T-helper 2 cell treated with Interferon-gamma antibody and Interleukin-4, amounts not matched to agents 100 ng/mL and 5 ng/mL, for 36 hours (primary cell): ENCODE measurements around the gene IQCF5. TPM values are rescaled to one million over a fixed set of nuclear protein-coding genes. Genes with fewer than 3 reads are reported as not detected.
"Not testable (repeated sequence)": the region's sequence is repeated elsewhere in the genome, so short reads cannot be mapped to it uniquely, and the experiment has no call there.

ENCODE experiments used
- intact Hi-C: fragments of 100-400 bp; cut with micrococcal nuclease; formaldehyde crosslinking; loops from one replicate; pipeline ENCODE4 v1.15.1; 2023
- total RNA-seq: library from RNA; stranded (reverse); gene quantifications from 2 replicates; pipeline ENCODE4 v1.2.3, GENCODE V29; 2022

Gene IQCF5
- total RNA-seq: not detected in 2 replicates

DNA sequence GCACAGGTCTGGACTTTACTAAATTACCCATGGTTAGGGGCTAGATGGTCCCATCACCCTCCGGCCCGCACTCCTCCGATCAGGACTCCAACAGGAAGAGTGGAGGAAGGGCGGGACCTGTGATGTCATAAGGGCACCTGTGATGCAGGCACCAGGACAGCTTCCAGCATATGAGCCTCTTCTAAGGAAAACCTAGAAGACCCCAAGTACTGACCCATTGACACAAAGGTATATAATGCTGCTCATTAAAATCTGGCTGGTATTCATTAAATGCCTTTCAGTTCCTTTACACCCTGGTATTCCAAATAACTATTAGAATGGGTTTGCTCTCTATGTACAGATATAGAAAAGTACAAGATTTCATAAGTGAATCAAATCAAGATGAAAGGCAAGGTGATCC is at the start of gene IQCF5:
TSS of gene IQCF5 (minus strand) at position 101 of the 400 bp plus-strand sequence. CDS start at position 31, 70 bp downstream.
- intact Hi-C loops: no loop called here

DNA sequence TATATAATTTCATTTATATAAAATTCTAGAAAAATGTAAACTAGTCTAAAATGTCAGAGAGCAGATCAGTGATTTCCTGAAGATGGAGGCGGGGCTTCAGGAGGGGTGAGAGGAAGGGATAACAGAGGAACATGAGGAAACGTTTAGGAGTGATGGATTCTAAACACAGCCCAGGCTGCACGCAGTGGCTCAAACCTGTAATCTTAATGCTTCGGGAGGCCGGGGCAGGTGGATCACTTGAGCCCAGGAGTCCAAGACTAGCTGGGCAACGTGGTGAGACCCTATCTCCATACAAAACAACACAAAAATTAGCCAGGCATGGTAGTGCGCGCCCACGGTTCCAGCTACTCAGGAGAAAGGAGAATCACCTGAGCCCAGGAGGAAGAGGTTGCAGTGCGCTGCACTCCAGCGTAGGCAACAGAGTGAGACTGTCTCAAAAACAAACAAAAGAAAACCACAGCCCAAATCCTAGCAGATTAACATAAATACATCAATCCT is 45.7 kb upstream of the IQCF5 start:
- intact Hi-C loops: no loop called here

DNA sequence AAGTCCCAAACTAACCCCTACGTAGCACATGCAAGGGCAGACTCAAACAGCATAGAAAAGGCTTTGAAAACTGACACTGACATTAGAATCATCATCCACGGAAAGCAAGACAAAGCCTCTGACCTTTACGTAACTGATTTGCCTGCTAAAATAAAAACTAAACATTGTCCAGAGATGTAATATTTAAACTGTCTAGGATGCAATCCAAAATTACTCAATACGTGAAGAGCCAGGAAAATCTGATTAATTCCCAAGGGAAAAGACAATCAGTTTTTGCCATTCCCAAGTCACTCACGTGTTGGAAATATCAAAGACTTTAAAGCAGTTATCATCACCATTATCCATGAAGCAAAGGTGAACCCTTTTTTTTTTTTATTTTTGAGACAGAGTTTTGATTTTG is 41.0 kb upstream of the IQCF5 start:
- intact Hi-C loops: no loop called here

DNA sequence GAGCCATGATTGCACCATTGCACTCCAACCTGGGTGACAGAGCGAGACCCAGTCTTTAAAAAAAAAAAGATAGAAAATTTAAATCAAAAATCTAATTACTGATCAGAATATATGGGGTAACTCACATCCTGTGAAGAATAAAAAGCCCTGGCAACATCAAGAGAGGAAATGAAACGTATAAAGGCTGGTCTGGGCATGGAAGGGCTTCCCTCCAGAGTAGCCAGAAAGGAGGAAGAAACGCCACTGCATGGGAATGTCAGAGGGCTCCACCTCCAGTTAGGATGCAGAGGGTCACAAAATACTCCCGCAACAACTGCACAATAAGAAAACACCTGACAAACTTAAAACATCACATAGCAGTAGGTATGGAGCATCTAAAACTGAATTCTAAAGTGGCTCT is 32.6 kb upstream of the IQCF5 start:
- intact Hi-C loops: no loop called here

DNA sequence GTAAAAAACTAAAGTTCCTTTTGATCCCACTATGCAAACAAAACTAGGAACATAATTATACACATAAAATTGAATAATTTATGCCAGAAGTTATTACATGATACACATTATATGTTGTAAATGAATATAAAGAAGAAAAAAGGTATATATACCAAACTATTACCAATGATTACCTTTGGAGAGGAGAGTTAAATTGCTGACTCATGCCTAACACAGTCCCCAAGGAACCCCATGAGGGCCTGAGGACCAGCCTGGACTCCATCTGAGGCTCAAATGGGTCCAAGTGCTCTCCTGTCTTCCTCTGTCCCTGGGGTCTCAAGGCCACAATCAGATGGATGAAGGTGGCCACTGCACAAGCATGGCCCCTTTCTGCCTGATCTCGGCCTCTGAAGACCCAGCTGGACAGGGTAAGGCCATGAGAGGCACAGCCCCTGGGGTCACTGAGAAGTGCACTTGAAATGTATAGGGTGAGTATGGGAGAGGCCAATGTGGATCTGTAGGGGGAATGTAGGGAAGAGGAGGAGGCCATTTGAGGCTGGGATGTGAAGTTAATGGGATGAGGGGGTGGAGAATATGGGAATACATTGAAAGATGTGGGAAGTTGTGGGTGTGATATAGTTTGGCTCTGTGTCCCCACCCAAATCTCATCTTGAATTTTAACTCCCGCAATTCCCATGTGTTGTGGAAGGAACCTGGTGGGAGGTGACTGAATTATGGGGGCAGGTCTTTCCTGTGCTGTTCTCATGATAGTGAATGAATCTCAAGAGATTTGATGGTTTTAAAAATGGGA is 28.8 kb upstream of the IQCF5 start:
- intact Hi-C loops: no loop called here

DNA sequence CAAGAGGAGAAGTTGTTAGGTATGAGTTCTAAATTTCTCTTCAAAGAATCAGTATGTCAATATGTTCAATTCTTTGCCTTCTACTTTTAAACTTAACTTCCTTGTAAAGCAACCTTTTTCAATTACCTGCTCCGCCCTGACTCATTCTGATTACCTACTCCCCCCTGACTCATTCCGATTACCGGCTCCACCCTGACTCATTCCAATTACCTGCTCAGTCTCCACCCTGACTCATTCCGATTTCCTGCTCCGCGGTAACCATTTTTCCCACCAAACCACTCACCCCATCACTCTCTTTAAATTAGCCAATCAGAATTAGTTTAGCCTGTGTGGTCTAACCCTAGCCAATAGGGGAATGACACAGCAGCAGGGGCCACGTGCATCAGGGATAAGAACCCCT is 27.0 kb upstream of the IQCF5 start:
- intact Hi-C loops: not testable (repeated sequence)

DNA sequence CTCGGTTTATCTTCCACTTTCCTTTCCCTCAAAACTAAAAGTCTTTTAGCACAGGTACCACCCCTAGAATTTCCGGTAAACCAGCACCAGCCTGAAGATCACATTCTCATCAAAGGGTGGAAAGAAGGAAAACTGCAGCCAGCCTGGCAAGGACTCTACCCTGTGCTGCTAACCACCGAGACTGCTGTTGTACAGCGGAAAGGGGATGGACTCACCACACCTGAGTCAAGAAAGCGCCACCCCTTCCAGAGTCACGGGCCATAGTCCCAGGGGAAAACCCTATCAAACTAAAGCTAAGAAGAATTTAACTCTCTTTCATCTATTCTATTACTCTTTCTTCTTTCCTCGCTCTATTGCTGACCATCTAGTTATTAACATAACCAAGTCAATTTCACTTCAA is 24.6 kb upstream of the IQCF5 start:
- intact Hi-C loops: not testable (repeated sequence)

DNA sequence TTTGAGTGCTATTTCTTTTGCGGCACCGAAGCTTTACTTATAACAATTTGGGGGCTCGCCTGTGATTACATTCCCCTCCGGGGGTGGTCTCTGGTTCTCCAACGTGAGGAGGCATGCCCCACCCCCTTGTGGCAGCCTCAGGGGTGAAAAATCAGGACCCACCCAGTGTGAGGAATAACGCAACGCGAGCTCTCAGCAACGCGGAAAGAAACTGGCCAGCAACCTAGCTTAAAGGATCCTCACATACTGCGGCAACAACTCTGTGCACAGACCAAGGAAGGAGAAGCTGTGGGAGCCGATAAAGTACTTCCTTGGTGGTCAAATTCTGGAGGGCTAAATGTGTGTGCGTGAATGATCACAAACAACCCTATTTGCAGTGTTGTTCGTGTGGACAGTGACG is 22.0 kb upstream of the IQCF5 start:
- intact Hi-C loops: no loop called here

DNA sequence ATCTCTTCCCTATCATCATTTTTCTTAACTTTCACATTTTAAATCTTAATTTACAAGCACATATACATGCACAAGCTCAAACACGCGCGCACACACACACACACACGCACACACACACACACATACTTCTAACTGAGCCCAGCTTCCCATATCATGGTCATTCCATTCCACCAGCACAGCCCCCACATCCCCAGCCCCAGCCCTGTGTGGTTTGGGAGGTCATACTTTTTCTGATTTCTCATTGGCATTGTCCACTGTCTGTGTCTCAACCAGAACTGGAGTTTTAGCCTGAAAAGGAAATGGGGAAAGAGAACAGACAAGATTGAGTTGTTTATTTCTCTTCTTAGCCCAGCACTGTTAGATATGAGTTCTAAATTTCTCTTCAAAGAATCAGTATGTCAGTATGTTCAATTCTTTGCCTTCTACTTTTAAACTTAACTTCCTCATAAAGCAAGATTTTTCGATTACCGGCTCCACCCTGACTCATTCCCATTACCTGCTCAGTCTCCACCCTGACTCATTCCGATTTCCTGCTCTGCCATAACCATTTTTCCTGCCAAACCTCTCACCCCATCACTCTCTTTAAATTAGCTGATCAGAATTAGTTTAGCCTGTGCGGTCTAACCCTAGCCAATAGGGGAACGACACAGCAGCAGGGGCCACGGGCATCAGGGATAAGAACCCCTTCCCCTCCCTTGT is 21.4 kb upstream of the IQCF5 start:
- intact Hi-C loops: no loop called here

DNA sequence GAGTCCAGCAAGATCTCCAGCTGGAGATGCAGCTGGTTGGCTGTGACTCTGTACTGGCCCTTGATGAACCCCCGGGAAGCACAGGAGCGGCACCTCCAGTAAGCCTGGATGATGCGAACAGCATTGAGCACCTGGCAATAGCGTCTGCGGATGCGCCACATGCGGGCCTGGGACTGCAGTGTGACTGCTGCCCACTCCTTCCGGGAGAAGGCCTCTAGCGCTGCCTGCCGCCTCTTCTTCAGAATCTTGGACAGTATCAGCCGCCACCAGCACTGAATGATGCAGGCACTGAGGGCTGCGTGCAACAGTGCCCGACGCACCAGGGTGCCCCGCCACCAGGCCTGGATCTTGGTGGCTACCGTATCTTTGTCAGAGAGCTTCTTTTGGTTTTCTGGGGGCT is 19.5 kb upstream of the IQCF5 start:
- intact Hi-C loops: no loop called here

DNA sequence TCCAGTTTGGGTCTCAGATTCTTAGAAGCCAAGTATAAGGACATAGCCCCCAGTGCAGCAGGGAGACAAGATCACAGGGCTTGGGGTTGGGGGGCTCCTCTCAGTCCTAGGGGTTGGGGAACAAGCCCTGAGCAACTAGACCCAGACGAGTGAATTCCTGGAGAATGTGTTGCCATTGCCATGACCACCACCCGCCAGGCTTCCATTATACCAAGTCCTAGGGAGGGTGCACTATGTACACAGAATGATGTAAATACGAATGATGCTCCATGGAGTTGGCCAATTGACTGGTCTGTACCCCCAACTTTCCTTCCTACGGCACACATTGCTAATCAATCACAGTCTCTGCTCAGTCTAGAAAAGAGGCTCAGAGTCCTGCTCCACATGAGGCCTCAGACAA is 19.0 kb upstream of the IQCF5 start:
- intact Hi-C loops: no loop called here

DNA sequence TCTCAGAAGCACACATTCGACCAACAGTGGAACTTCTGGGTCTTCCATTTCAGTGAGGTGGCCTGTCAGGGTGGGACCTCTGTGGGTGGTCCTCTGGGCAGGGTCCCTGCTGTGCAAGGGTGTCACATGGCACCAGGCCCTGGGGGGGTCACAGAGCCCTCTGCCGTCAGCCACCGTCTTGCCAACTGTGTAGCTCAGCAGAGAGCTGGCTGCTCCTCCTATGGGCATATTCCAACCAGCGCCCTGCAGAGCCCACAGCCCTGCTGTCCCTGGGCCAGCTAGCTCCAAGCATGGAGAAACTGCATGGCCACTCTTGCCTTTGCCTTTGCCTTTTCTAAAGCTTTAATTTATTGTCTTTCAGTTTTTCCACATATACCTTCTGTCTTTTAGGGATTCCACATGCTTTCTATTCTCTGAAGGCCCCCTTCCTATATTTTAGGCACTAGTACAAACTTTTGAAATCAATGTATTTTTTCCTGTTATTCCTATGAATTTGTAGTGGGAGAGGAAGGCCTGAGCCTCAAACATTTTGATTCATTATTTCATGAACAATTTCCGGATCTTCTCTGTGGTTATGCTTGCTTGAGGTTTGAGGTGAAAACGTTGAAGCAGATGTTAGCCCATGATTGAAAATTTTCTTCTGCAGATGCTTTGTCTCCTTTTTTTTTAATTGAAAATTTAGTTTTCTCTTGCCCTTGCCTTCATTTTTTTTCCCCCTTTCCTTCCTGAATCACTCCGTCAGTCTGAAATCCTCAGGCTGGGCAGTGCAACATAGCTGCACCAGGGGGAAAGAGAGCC is 16.0 kb upstream of the IQCF5 start:
- intact Hi-C loops: no loop called here

DNA sequence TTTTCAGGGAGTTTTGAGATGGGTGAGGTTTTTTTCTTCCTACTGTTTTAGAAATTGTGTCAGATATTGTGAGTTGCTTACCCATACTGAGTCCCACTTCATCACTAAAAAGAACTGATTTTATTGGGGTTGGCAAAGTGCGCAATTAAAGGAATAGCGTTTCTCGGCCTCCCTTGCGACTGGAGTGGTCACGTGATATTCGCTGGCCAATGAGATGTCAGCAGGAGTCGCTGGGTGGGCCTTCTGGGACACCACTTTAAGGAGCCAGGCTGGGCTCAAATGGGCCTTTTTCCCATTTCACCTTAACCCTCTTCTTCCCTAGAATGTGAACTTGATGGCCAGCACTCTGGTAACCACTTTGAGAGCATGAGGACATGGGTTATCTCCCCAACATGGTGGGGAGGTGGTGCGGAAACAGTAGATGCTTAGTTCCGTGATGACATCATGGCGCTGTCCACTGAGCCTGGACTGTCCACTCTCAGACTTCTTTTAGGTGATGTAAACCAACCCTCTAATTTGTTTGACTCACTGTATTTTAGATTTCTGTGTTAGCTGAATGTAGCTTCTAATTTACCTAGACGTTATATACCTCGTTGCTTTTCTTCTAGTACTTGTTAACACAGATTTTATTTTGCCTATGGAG is 13.2 kb upstream of the IQCF5 start:
- intact Hi-C loops: no loop called here

DNA sequence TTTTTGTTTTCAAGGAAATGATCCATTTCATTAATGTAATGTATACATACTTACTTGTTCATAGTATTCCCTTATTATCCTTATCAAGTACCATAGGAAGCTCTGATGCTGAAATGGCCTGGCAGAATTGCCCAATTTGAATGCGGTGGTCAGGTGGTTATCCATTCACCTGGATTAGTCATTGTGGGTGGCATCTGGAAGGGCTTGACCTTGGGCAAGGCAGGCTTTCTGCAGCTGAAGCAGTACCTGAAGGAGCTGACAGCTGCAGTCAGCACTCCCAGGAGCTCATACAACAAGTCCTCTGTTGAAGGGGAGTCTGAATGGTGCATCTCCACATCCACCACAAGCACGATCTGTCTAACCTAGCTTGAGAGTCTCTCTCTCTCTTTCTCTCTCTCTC is 12.2 kb upstream of the IQCF5 start:
- intact Hi-C loops: no loop called here

DNA sequence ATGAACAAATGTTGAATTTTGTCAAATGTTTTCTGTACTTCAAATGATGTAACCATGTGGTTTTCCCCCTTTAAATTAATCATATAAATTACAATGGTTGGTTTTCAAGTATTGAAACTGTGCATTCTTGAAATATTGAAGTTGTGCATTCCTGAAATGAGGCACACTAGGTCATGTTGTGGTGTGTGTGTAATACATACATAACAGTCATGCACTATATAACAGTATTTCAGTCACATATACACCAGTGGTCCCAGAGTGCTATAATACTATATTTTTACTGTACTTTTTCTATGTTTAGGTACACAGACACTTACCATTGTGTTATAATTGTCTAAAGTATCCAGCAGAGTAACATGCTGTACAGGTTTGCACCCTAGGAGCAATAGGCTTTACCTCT is 11.0 kb upstream of the IQCF5 start:
- intact Hi-C loops: no loop called here

DNA sequence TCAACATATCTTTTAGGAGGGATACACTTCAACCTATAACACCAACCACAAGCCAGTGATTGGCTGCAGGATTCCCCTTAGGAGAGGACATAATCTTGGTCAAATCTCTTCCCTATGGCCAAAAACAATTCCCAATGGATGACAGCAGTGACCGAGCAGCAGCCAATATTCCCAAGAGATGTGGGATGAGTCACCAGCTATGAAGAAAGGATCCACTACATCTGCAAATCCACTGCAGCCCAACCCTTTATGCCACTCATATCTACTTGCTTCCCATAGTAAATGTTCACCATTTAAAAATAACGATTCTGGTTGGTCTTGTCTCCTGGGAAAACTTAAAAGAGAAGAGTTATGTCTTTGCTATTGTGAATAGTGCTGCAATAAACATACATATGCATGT is 4.5 kb upstream of the IQCF5 start:
- intact Hi-C loops: no loop called here

DNA sequence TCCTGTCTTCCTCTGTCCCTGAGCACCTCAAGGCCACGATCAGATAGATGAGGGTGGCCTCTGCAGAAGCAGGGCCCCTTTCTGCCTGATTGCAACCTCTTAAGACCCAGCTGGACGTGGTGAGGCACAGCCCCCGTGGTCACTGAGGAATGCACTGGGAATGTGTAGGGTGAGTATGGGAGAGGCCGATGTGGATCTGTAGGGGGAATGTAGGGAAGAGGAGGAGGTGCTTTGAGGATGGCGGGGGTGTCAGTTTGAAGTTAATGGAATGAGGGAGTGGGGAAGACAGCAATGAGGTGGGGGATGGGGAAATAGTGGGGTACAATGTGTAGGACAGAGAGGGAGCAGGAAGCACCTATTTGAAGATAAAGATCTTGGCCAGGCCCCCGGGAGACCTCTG is 785 bp upstream of the IQCF5 start:
- intact Hi-C loops: no loop called here

DNA sequence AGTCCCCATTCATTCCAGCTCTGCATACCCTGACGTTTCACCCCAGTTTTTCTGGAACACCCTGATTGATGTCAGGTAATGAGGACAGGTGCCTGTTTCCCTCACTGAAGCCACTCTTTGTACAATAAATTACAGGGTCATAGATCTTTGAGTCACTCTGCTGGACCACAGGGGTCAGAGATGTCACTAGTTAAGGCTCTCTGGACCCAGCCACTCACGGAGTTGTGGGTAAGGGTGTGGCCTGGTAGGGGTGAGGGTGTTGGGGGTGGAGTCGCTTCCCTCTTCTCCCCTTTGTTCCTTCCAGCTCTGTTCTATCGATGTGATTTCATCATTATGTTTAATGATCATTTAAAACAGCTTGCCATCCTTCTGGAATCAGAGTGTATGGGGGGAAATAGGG is 512 bp downstream of the IQCF5 start:
- intact Hi-C loops: no loop called here

DNA sequence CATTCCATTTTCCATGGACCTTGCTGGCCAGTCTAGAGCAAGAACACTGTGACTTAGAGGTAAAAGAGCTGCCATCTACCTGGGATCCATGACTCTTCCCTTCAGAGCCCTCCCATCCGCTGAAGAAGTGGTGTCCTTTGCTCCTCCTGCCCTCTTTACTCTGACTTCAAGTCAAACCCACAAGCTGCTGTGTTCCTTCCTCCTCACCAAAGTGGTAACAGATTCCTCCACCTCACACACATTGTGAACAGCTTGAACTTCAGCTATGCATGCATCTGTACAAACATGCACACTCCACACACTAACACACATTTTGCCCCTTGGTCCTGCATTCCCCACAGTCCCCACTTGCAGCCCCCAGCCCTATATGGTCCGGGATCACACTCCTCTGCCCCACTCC is 990 bp downstream of the IQCF5 start:
- intact Hi-C loops: no loop called here

DNA sequence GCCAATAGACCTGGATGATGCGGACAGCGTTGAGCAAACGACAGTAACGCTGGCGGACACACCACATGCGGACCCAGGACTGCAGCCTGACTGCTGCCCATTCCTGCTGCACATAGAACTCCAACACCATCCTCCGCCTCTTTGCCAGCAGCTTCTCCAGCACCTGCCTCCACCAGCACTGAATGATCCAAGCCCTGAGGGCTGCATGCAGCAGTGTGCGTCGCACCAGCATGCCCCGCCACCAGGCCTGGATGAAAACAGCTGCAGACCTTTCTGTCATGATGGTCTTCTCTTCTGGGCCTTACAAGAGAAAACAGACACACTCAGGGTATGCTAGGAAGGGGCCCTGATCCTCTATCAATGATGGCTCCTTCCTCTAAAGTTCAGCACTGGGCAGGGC is 1.5 kb downstream of the IQCF5 start:
- intact Hi-C loops: no loop called here

DNA sequence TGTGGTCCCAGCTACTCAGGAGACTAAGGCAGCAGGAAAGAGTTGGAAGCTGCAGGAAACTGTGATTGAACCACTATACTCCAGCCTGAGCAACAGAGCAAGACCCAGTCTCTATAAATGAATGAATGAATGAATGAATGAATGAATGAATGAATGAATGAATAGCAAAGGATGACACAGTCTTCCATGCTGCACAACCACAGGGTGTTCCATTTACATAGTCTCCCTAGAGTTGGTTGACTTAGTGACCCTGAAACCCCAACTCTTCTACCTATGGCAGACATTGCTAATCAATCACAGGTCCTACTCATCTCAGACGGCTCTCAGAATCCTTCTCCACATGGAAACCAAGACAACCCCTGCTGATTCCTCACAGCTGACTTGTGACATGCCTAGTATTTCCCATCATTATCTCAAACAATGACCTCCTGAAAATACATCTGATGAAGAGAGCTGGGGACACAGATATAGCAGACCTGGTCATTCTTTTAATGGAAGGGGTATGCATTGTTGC is 2.1 kb downstream of the IQCF5 start:
- intact Hi-C loops: no loop called here
